NCI-H2227 (cell line): ENCODE measurements around the gene CLCN3.
"Not testable (repeated sequence)": the region's sequence is repeated elsewhere in the genome, so short reads cannot be mapped to it uniquely, and the experiment has no call there.

Experiments used
- DNase-seq: peaks from one replicate; lab custom pipeline; 2025; ENCODE audit not compliant: unreplicated experiment; lab: John Stamatoyannopoulos, UW

The CLCN3 gene

GRCh38 chr4:169689681-169690080 lies 69.3 kb downstream of the CLCN3 start:
- no peak for DNase-seq

GRCh38 chr4:169690787-169691186 lies 70.4 kb downstream of the CLCN3 start:
- no peak for DNase-seq

- no peak for DNase-seq
Measured at GRCh38 chr4:169698331-169698730, 78.0 kb downstream of the CLCN3 start.

- DNase-seq = no peak
Measured at GRCh38 chr4:169707958-169708643, 87.7 kb downstream of the CLCN3 start.

- no peak for DNase-seq
Measured at GRCh38 chr4:169715826-169716225, 95.4 kb downstream of the CLCN3 start.

- no peak for DNase-seq
Measured at GRCh38 chr4:169716677-169717076, 96.3 kb downstream of the CLCN3 start.

- no peak for DNase-seq
Measured at GRCh38 chr4:169720529-169720928, 100.2 kb downstream of the CLCN3 start.

- peak; percentile 1 for DNase-seq
Measured at GRCh38 chr4:169723207-169723965, 103.0 kb downstream of the CLCN3 start.

- no peak for DNase-seq
Measured at GRCh38 chr4:169724260-169724659, 103.9 kb downstream of the CLCN3 start.

GRCh38 chr4:169727616-169728015 lies 107.2 kb downstream of the CLCN3 start:
- no peak for DNase-seq

GRCh38 chr4:169730564-169730963 lies 110.2 kb downstream of the CLCN3 start:
- DNase-seq = no peak

- DNase-seq = not testable (repeated sequence)
Measured at GRCh38 chr4:169738604-169739003, 118.2 kb downstream of the CLCN3 start.

- no peak for DNase-seq
Measured at GRCh38 chr4:169741569-169741968, 121.2 kb downstream of the CLCN3 start.

- no peak for DNase-seq
Measured at GRCh38 chr4:169744601-169745000, 124.2 kb downstream of the CLCN3 start.

- DNase-seq = no peak
Measured at GRCh38 chr4:169745291-169745690, 124.9 kb downstream of the CLCN3 start.

GRCh38 chr4:169756971-169757574 lies 136.7 kb downstream of the CLCN3 start:
- DNase-seq = no peak

- DNase-seq = peak; percentile 96
Measured at GRCh38 chr4:169757575-169758184, 137.3 kb downstream of the CLCN3 start, which contains the start of gene HPF1. TSS of gene HPF1 (minus strand) at chr4:169757944. CDS start at chr4:169757877, 67 bp downstream.

- DNase-seq = no peak
Measured at GRCh38 chr4:169758401-169758962, 138.1 kb downstream of the CLCN3 start.

- DNase-seq = no peak
Measured at GRCh38 chr4:169761846-169762245, 141.5 kb downstream of the CLCN3 start.

- DNase-seq = no peak
Measured at GRCh38 chr4:169765835-169766234, 145.5 kb downstream of the CLCN3 start.

GRCh38 chr4:169766741-169767140 lies 146.4 kb downstream of the CLCN3 start:
- DNase-seq = no peak
